GM19395 (cell line): ENCODE results near the gene DEFB118.
"Not testable (repeated sequence)": the region's sequence is repeated elsewhere in the genome, so short reads cannot be mapped to it uniquely, and the experiment has no call there.

ENCODE experiments used
- ATAC-seq: cut with Tn5 transposase; IDR thresholded peaks from one replicate; pipeline ENCODE4 v1.9.1; 2021; ENCODE audit warnings: mild to moderate bottlenecking, moderate library complexity; ENCODE audit not compliant: unreplicated experiment

DEFB118 gene, protein sequence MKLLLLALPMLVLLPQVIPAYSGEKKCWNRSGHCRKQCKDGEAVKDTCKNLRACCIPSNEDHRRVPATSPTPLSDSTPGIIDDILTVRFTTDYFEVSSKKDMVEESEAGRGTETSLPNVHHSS

DNA sequence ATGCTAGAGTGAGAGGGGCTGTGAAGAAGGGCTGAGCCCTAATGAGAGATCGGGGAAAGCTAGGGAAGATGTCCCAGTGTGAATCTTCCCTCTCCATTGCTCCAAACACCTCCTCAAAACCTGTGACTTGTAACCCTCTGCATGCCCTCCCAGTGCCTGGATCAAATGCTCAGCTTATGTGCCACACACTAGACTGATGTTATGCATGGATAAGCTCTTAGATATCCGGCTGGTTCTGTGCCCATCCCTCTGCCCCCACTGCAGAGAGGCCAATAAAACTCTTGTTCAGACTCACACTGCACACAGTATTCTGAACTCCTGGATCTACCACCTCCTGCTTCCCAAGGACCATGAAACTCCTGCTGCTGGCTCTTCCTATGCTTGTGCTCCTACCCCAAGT, at the start of gene DEFB118:
TSS of gene DEFB118 (plus strand) at position 301 of the 400 bp plus-strand sequence. CDS start at position 351, 50 bp downstream.
- no peak for ATAC-seq

DNA sequence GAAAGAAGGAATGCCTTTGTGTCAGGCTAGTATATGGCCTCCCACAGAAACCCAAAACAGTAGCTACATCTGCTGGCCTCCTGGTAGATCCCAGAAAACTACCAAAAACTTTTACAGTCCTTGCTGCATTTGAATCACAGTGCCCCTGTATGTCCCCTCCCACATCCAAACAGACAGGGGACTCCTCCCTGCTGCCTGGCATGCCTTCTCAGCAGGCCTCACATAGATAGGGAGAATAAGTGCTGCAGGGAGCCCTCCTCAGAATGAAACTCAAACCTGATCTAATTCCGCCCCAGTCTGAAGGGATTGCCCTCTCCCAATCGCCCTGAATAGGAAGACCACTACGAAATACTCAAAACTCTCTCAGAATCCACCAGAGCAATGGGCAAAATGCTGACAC, 45.9 kb upstream of the DEFB118 start:
- no peak for ATAC-seq

DNA sequence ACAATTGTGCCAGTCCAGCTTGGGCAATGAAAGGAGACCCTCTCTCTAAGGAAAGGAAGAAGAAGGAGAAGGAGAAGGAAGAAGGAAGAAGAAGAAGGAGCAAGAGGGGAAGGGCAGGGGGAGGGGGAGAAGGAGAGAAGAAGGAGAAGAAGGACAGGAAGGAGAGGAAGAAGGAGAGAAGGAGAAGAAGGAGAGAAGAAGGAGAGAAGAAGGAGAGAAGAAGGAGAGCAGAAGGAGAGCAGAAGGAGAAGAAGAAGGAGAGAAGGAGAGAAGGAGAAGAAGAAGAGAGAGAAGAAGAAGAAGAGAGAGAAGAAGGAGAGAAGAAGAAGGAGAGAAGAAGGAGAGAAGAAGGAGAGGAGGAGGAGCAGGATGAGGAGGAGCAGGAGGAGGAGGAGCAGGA, 37.5 kb upstream of the DEFB118 start:
- no peak for ATAC-seq

DNA sequence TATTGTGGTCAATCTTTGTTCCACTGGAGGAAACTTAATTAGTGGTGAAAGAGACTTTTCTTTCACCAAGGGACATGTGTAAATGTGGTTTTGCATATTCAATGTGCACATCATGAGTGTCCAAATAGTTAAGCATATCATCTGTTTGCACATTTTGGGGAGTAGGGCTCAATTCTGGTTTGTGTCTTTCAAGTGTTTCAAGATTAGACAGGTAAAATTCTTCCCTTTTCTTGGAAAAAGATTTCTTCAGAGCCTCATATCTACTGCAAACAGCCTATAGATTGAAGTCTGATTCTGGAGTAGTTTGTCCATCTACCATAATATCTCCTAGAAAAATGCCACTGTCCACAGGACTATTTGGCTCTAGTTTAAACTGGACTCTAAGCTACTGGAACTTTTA, 26.9 kb upstream of the DEFB118 start:
- no peak for ATAC-seq

DNA sequence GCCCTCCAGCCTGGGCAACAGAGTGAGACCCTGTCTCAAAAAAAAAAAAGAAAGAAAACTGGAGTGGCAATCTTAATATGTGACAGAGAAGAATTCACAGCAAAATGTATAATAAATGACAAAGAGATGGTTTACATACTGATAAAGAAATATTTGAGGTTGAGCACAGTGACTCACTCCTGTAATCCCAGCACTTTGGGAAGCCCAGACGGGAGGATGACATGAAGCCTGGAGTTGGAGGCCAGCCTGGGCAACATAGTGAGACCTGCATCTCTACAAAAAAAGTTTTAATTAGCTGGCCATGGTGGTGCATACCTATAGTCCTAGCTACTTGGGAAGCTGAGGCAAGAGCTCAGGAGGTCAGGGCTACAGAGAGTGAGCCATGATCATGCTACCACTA, 12.4 kb upstream of the DEFB118 start:
- ATAC-seq = no peak

DNA sequence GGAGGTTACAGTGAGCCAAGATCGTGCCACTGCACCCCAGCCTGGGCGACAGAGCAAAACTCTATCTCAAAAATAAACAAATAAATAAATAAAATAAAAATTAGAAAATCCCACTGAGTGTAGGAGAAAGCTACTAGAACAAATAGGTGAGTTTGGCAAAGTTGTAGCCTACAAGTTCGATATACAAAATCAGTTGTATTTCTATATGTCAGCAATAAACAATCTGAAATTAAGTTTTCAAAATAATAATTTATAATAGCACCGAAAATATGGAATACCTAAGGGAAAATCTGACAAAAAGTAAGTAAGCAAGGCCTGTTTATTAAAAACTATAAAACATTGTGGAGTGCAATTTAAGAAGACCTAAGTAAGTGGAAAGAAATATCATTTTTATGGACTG, 5.1 kb upstream of the DEFB118 start:
- no peak for ATAC-seq

DNA sequence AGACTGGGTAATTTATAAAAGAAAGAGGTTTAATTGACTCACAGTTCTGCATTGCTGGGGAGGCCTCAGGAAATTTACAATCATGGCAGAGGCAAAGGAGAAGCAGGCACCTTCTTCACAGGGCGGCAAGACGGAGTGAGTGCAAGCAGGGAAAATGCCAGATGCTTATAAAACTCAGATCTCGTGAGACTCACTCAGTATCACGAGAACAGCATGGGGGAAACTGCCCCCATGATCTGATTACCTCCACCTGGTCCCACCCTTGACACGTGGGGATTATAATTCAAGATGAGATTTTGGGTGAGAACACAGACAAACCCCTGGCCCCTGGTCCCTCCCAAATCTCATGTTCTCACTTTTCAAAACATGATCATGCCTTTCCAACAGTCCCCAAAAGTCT, 4.1 kb upstream of the DEFB118 start:
- ATAC-seq = not testable (repeated sequence)

DNA sequence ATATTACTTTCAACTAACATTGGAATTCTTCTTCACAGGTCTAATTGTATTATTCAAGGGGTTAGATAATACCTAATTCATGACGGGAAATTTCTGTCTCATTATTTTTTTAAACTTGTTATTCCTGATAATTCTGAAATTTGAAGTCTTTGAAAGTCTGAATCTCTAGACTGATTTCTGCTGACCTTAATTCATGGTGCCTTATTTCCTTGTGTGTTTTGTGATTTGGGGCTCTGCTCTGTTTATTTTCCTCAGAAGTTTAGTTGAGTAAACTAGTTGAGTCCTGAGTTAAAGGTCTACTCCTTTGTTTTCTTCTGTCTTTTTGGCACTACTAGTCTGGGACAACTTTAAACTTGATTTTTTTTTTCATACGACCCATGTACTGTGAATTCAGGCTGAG, 5.9 kb downstream of the DEFB118 start:
- ATAC-seq = no peak

DNA sequence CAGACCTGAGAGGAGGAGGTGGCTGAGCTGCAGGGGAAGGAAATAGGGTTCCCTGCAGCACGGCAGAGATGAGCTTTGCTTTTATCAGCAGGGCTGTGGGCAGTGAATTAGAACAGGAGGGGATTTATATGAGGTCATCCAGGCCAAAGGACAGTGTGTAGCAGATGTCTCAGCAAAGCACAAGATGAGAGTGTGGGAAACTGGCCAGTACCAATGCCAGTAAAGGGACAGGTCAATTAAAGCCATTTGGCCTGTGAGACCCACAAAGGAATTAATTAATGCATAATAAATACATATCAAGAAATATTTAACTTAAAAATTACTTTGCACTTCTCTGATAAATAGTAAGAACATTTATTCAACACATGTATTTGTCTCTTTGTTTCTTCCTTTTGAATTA, 22.1 kb downstream of the DEFB118 start, which contains the start of gene DEFB119:
TSS of gene DEFB119 (minus strand) at position 101 of the 400 bp plus-strand sequence. CDS start 107 bp downstream, outside the sequence.
- no peak for ATAC-seq

DNA sequence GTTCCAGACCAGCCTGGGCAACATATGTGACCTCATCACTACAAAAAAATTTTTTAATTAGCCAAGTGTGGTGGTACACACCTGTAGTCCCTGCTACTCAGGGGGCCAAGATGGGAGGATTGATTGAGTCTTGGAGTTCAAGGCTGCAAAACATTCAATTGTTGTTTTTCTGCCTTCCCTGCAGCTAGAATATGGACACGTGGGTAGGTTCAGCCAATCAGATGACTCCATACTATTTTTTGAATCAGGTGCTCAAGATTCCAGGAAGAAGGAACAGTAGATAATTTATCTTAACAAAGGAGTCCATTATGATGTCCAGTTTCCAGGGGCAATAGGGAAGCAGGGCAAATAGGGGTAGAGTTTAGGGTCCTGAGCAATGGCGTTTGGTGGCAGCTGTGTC, 24.4 kb downstream of the DEFB118 start:
- ATAC-seq = no peak

DNA sequence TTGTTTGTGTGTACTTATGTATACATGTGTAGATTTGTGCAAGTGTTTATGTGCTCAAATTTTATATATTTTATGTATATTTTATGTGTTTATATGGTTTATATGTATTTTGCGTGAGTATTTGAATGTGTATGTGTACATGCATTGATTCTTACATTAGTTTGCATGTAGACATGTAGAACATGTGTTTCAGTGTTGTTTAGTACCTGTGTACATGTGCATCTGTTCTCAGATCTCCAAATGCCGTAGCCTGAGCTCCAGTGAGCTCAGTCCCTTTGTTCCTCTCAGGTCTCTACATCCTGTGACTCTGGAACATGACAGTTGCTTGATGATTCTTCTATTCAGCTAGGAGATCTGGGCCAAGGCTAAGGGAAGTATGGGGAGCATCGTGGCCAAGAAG, 26.5 kb downstream of the DEFB118 start:
- ATAC-seq = no peak

DNA sequence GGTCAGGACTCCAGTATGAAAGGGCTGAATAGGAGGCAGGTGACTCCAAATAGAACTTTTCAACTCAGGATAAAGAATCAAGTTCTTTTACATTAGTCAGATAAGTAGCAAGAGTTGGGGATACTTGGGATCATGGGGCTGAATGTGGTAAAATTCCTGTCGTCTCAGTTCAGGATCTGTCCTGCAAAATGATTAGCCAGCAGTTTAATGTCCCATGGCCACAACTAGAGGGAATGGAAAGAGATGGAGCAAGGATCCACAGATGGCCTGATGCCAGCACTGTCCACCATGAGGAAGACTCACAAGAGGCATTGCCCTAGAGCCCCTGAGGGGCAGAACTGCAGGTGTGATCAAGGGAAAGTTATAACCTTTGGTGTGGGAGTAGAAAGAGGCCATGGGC, 35.5 kb downstream of the DEFB118 start:
- ATAC-seq = no peak

DNA sequence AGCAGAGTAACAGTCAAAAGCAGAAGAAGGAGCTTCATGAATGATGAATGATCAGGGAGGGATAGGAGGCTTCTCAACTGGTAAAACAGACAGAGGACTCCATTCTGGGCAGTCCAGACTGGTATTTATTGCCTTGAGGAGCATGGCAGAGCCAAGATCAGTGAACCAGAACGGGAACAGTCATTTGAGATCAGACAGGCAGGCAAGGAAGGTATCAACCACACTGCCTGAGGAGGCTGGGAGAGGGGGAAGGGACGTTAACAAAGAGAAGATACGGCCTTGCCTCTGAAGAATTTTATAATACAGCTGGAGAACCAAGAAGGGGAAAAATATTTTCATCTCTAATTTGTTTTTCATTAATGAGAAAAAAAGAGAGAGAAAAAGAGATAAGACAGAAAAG, 37.7 kb downstream of the DEFB118 start, which contains the start of gene DEFB121:
TSS of gene DEFB121 (minus strand) at position 101 of the 400 bp plus-strand sequence. CDS start at position 38, 63 bp downstream.
- ATAC-seq = no peak

DNA sequence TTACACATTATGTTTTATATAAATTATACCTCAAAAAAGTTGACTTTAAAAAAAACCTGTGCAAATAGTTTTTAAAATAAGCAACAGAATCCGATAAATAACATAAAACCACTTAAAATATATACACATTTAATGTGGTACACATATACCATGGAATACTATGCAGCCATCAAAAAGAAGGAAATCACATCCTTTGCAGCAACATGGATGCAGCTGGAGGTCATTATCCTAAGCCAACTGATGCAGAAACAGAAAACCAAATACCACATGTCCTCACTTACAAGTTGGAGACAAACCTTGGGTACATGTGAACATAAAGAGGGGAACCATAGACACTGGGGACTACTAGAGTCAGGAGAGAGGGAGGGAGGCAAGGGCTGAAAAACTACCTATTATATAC, 41.6 kb downstream of the DEFB118 start:
- no peak for ATAC-seq

DNA sequence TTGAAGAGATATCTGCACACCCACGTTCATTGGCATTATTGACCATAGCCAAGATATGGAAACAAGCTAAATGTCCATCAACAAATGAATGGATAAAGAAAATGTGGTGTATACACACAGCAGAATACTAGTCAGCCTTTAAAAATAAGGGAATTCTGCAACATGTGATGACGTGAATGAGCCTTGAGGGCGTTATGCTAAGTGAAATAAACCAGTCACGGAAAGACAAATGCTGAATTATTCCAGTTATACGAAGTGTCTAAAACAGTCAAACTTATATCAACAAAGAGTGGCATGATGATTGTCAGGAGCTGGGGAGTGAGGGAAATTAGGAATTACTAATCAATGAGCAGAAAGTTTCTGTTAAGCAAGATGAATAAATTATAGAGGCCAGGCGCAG, 46.0 kb downstream of the DEFB118 start:
- ATAC-seq = no peak

DNA sequence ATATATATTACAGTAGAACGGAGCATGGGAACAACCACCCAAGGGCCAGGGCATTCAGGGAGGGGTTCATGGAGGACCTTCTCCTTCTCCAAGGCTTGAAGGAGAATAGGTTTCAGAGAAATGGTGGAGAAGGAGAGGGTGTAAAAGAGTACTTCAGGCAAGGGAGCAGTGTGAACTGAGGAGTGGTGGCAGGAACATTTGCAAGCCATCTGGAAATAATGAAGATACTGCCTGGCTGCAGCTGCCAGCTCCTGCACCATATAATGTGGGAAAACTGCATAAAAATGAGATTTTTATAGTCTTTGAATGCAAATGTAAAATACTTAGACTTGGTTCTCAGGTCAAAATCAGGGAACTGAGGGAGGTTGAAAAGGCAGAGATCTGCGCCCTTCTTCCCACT, 47.3 kb downstream of the DEFB118 start:
- no peak for ATAC-seq

DNA sequence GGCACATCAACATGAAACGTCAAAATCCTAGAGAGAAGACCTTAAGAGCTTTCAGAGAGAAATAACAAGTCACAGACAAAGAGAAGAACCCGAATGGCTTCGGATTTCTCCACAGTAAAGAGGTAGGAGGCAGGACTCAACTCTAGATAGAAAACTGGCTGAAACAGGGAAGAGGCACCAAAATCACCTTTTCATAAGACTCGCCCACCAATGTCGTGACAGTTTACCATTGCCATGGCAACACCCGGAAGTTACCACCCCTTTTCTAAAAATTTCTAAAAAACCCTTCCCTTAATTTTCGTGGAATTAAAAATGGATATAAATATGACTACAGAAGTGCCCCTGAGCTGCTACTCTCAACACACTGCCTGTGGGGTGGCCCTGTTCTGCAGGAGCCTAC, 49.9 kb downstream of the DEFB118 start:
- ATAC-seq = no peak
